ENCODE results near the gene KCTD18. TPM values are rescaled to one million over a fixed set of nuclear protein-coding genes. Genes with fewer than 3 reads are reported as not detected.

The KCTD18 gene
- polyA plus RNA-seq (2013, experiment 1 of 2), result 5.7 TPM
- polyA plus RNA-seq (2013, experiment 2 of 2), result 5.0 TPM

- peak within 1 kb of the TSS; percentile 96 for H3K18ac ChIP-seq (ENCODE audit: low read length)
- no peaks in the 10 kb centered on the region for H3K9me3 ChIP-seq (replicated peaks in 1 of 2; ENCODE audit: control insufficient read depth in 2 of 2, insufficient read depth in 1 of 2, low read depth in 1 of 2, low read length in 2 of 2)
- WGBS, 2 donors (ENCODE audit: extremely low coverage in 2 of 2, insufficient read length in 2 of 2, insufficient replicate concordance in 1 of 2), result no CpG with 5 or more reads among the region's 78 CpGs
- no peaks in the 10 kb centered on the region for H3K79me1 ChIP-seq (ENCODE audit: low read depth, low read length)
- H2BK120ac ChIP-seq (ENCODE audit: low read depth, low read length), result no peak within 1 kb of the TSS
- H3K27me3 ChIP-seq (ENCODE audit: control insufficient read depth in 3 of 3, insufficient read depth in 3 of 3, low read depth in 1 of 3, low read length in 3 of 3), result peaks cover 0 to 27% (median 0%) of the 10 kb centered on the region in 3 experiments
- no peak within 1 kb of the TSS for H3K27ac ChIP-seq (replicated peaks; ENCODE audit: low read length)
- peak; percentile 81 for DNase-seq (ENCODE audit: low spot score)
- peak within 1 kb of the TSS; percentile 75 for H3K4me2 ChIP-seq (ENCODE audit: insufficient read depth, low read length, poor library complexity, severe bottlenecking)
- H3K36me3 ChIP-seq (replicated peaks in 1 of 2; ENCODE audit: control insufficient read depth in 2 of 2, insufficient read depth in 2 of 2, low read length in 2 of 2), result no peaks in the 10 kb centered on the region
- peaks cover 4 to 6% of the 10 kb centered on the region in 2 donors for H3K4me1 ChIP-seq (ENCODE audit: control insufficient read depth in 2 of 2, insufficient read depth in 1 of 2, low read depth in 1 of 2, low read length in 2 of 2)
- H3K4me3 ChIP-seq (ENCODE audit: low read length in 2 of 2), result peak within 1 kb of the TSS; percentile 74 to 81
- H3K9ac ChIP-seq (ENCODE audit: low read depth, low read length, poor library complexity), result peak within 1 kb of the TSS; percentile 75
- H2BK5ac ChIP-seq (ENCODE audit: low read length), result no peak within 1 kb of the TSS
- no peak within 1 kb of the TSS for H3K4ac ChIP-seq (ENCODE audit: low read length)
- peak within 1 kb of the TSS; percentile 77 for H3K23ac ChIP-seq (ENCODE audit: low read depth, low read length, poor library complexity)
- H2AK5ac ChIP-seq (ENCODE audit: low read depth, low read length), result peak within 1 kb of the TSS; percentile 30
- no peak within 1 kb of the TSS for H2BK15ac ChIP-seq (ENCODE audit: low read length)
- H3K14ac ChIP-seq (ENCODE audit: low read length), result peak within 1 kb of the TSS; percentile 43
- H4K91ac ChIP-seq (ENCODE audit: low read depth, low read length, poor library complexity), result no peak within 1 kb of the TSS
- no peak within 1 kb of the TSS for H4K8ac ChIP-seq (ENCODE audit: low read depth, low read length)
- H2BK12ac ChIP-seq (ENCODE audit: low read length), result no peak within 1 kb of the TSS
- peak within 1 kb of the TSS; percentile 87 for H2AFZ ChIP-seq (ENCODE audit: low read length)
Measured at GRCh38 chr2:200509612-200510433, at the start of gene KCTD18. Gene KCTD18 (minus strand): TSS chr2:200510068. CDS start chr2:200507016, 3,052 bp downstream.

GRCh38 chr2:200540793-200541192 is 30.9 kb upstream of the KCTD18 start:
- Histone ChIP-seq H3K27ac (replicated peaks; ENCODE audit: low read length) (no peak overlapping the region), H3K9me3 (replicated peaks in 1 of 2; ENCODE audit: control insufficient read depth in 2 of 2, insufficient read depth in 1 of 2, low read depth in 1 of 2, low read length in 2 of 2) (peaks cover 8 to 21% of the 10 kb centered on the region in 2 donors), H3K14ac (ENCODE audit: low read length) (no peak overlapping the region), H3K79me1 (ENCODE audit: low read depth, low read length) (no peaks in the 10 kb centered on the region), H3K4ac (ENCODE audit: low read length) (no peak overlapping the region), H3K23ac (ENCODE audit: low read depth, low read length, poor library complexity) (no peak overlapping the region), H2BK120ac (ENCODE audit: low read depth, low read length) (no peak overlapping the region), H4K91ac (ENCODE audit: low read depth, low read length, poor library complexity) (no peak overlapping the region), H3K4me2 (ENCODE audit: insufficient read depth, low read length, poor library complexity, severe bottlenecking) (no peak overlapping the region), H3K36me3 (replicated peaks in 1 of 2; ENCODE audit: control insufficient read depth in 2 of 2, insufficient read depth in 2 of 2, low read length in 2 of 2) (peaks cover 13 to 97% of the 10 kb centered on the region in 2 donors), H3K4me3 (ENCODE audit: low read length in 2 of 2) (no peak overlapping the region), H3K4me1 (ENCODE audit: control insufficient read depth in 2 of 2, insufficient read depth in 1 of 2, low read depth in 1 of 2, low read length in 2 of 2) (no peaks in the 10 kb centered on the region), H2BK12ac (ENCODE audit: low read length) (no peak overlapping the region), H2BK15ac (ENCODE audit: low read length) (no peak overlapping the region), H2AFZ (ENCODE audit: low read length) (no peak overlapping the region), H4K8ac (ENCODE audit: low read depth, low read length) (no peak overlapping the region), H2BK5ac (ENCODE audit: low read length) (no peak overlapping the region), H2AK5ac (ENCODE audit: low read depth, low read length) (no peak overlapping the region), H3K9ac (ENCODE audit: low read depth, low read length, poor library complexity) (no peak overlapping the region), H3K18ac (ENCODE audit: low read length) (no peak overlapping the region), H3K27me3 (ENCODE audit: control insufficient read depth in 3 of 3, insufficient read depth in 3 of 3, low read depth in 1 of 3, low read length in 3 of 3) (no peaks in the 10 kb centered on the region)
- no peak for DNase-seq (ENCODE audit: low spot score)

DNA sequence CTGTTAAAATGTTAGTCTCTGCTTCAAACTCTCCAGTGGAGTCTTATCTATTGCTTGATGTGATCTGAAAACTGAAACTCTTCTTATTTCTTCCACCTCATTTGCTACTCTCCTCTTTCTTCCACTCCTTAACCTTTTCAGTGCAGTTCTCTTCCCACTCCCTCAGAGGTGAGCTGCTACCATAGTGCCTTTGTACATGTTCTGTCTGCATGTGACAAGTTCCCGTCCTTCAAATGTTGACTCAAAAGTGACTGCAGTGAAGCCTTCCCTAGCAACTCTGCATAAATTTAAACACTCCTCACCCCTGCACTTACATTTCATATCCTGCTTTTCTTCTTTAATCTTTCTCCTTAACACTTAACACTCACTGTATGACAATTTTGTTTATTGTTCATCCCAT is 28.3 kb upstream of the KCTD18 start:
- no peaks in the 10 kb centered on the region for H3K4me1 ChIP-seq (ENCODE audit: control insufficient read depth in 2 of 2, insufficient read depth in 1 of 2, low read depth in 1 of 2, low read length in 2 of 2)
- no peak overlapping the region for H3K27ac ChIP-seq (replicated peaks; ENCODE audit: low read length)
- H2BK120ac ChIP-seq (ENCODE audit: low read depth, low read length), result no peak overlapping the region
- H4K91ac ChIP-seq (ENCODE audit: low read depth, low read length, poor library complexity), result no peak overlapping the region
- no CpG with 5 or more reads among the region's 1 CpG for WGBS, 2 donors (ENCODE audit: extremely low coverage in 2 of 2, insufficient read length in 2 of 2, insufficient replicate concordance in 1 of 2)
- H3K4me3 ChIP-seq (ENCODE audit: low read length in 2 of 2), result no peak overlapping the region
- peaks cover 12 to 96% of the 10 kb centered on the region in 2 donors for H3K36me3 ChIP-seq (replicated peaks in 1 of 2; ENCODE audit: control insufficient read depth in 2 of 2, insufficient read depth in 2 of 2, low read length in 2 of 2)
- no peak overlapping the region for H4K8ac ChIP-seq (ENCODE audit: low read depth, low read length)
- H3K4me2 ChIP-seq (ENCODE audit: insufficient read depth, low read length, poor library complexity, severe bottlenecking), result no peak overlapping the region
- H3K27me3 ChIP-seq (ENCODE audit: control insufficient read depth in 3 of 3, insufficient read depth in 3 of 3, low read depth in 1 of 3, low read length in 3 of 3), result no peaks in the 10 kb centered on the region
- no peak overlapping the region for H3K4ac ChIP-seq (ENCODE audit: low read length)
- H2AK5ac ChIP-seq (ENCODE audit: low read depth, low read length), result no peak overlapping the region
- H3K14ac ChIP-seq (ENCODE audit: low read length), result no peak overlapping the region
- no peak for DNase-seq (ENCODE audit: low spot score)
- no peak overlapping the region for H3K18ac ChIP-seq (ENCODE audit: low read length)
- no peak overlapping the region for H2BK12ac ChIP-seq (ENCODE audit: low read length)
- H2AFZ ChIP-seq (ENCODE audit: low read length), result no peak overlapping the region
- no peak overlapping the region for H3K23ac ChIP-seq (ENCODE audit: low read depth, low read length, poor library complexity)
- H3K79me1 ChIP-seq (ENCODE audit: low read depth, low read length), result no peaks in the 10 kb centered on the region
- no peak overlapping the region for H3K9ac ChIP-seq (ENCODE audit: low read depth, low read length, poor library complexity)
- H3K9me3 ChIP-seq (replicated peaks in 1 of 2; ENCODE audit: control insufficient read depth in 2 of 2, insufficient read depth in 1 of 2, low read depth in 1 of 2, low read length in 2 of 2), result peaks cover 8 to 14% of the 10 kb centered on the region in 2 donors
- no peak overlapping the region for H2BK5ac ChIP-seq (ENCODE audit: low read length)
- no peak overlapping the region for H2BK15ac ChIP-seq (ENCODE audit: low read length)

DNA sequence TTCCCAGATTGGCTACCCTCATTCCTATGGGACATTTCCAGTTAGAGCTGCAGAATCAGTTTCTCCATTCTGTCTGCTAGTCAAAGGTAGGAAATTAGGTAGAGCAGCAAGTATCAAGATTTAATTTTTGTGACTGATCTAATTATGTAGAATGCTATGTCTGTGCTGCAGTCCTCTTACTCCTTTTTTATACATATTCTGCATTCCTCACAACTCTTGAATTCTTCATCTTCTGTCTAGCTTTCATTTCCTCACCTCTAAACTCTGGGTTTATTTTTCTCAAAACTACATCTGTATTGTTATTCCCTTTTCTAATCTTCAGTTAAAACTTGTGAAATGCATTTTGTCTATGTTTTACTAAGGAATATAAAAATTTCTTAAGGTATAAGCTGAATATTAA is 24.7 kb upstream of the KCTD18 start:
- no peaks in the 10 kb centered on the region for H3K27me3 ChIP-seq (ENCODE audit: control insufficient read depth in 3 of 3, insufficient read depth in 3 of 3, low read depth in 1 of 3, low read length in 3 of 3)
- no peak overlapping the region for H2BK5ac ChIP-seq (ENCODE audit: low read length)
- H3K4me3 ChIP-seq (ENCODE audit: low read length in 2 of 2), result no peak overlapping the region
- no peak overlapping the region for H3K4me2 ChIP-seq (ENCODE audit: insufficient read depth, low read length, poor library complexity, severe bottlenecking)
- H3K23ac ChIP-seq (ENCODE audit: low read depth, low read length, poor library complexity), result no peak overlapping the region
- no peak overlapping the region for H3K9ac ChIP-seq (ENCODE audit: low read depth, low read length, poor library complexity)
- H2AK5ac ChIP-seq (ENCODE audit: low read depth, low read length), result no peak overlapping the region
- no peak overlapping the region for H2AFZ ChIP-seq (ENCODE audit: low read length)
- H4K91ac ChIP-seq (ENCODE audit: low read depth, low read length, poor library complexity), result no peak overlapping the region
- no peak for DNase-seq (ENCODE audit: low spot score)
- no peaks in the 10 kb centered on the region for H3K4me1 ChIP-seq (ENCODE audit: control insufficient read depth in 2 of 2, insufficient read depth in 1 of 2, low read depth in 1 of 2, low read length in 2 of 2)
- H4K8ac ChIP-seq (ENCODE audit: low read depth, low read length), result no peak overlapping the region
- no peak overlapping the region for H3K27ac ChIP-seq (replicated peaks; ENCODE audit: low read length)
- no peak overlapping the region for H3K18ac ChIP-seq (ENCODE audit: low read length)
- no peak overlapping the region for H2BK12ac ChIP-seq (ENCODE audit: low read length)
- H3K14ac ChIP-seq (ENCODE audit: low read length), result no peak overlapping the region
- no peak overlapping the region for H2BK120ac ChIP-seq (ENCODE audit: low read depth, low read length)
- peaks cover 1% of the 10 kb centered on the region for H3K79me1 ChIP-seq (ENCODE audit: low read depth, low read length)
- peaks cover under 1 to 2% of the 10 kb centered on the region in 2 donors for H3K9me3 ChIP-seq (replicated peaks in 1 of 2; ENCODE audit: control insufficient read depth in 2 of 2, insufficient read depth in 1 of 2, low read depth in 1 of 2, low read length in 2 of 2)
- peaks cover 5 to 78% of the 10 kb centered on the region in 2 donors for H3K36me3 ChIP-seq (replicated peaks in 1 of 2; ENCODE audit: control insufficient read depth in 2 of 2, insufficient read depth in 2 of 2, low read length in 2 of 2)
- H2BK15ac ChIP-seq (ENCODE audit: low read length), result no peak overlapping the region
- H3K4ac ChIP-seq (ENCODE audit: low read length), result no peak overlapping the region
